Measurements from ENCODE around the gene BORCS5. TPM values are rescaled to one million over a fixed set of nuclear protein-coding genes. Genes with fewer than 3 reads are reported as not detected.

The BORCS5 gene
- total and polyA plus RNA-seq, 2 experiments from 2014 or later: 11.3 to 12.6 TPM

DNA sequence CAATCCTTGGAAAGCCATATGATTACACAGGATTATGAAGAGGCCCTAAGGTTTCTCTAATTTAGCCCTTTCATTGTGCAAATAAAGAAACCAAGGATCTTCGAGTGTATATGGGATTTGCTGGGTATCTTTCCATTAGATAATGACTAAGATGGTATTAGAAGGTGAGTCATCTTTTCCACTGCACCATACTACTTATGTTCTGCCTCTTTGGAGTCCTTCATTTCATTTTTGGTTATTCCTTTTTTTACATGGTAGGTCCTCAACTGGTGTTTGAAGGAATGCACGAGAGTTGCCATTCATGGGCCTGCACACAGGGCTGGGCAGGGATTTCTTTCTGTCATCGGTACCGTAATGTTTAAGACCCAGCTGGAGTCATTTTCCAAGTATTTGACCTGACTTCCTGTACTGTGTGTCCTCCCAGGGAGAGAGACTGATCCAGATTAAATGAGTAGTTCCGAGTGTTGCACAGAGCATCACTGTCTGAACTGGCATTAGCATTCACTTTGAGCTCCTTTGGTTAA lies 85.7 kb downstream of the BORCS5 start:
- DNase-seq (ENCODE audit: low spot score) (no peak), ATAC-seq (no peak)
- Histone ChIP-seq H3K9me2 (ENCODE audit: insufficient read depth) (no peaks in the 10 kb centered on the region), H3K4me3 (no peak overlapping the region), H3K4me2 (no peak overlapping the region), H4K20me1 (replicated peaks; ENCODE audit: insufficient read depth) (no peaks in the 10 kb centered on the region; the same call in 1 of the 2 replicates), H3K36me3 (ENCODE audit: insufficient read depth) (no peaks in the 10 kb centered on the region), H3F3A (replicated peaks; ENCODE audit: low read depth) (no peaks in the 10 kb centered on the region), H3K27ac (ENCODE audit: low read depth) (no peak overlapping the region), H3K4me1 (ENCODE audit: insufficient read depth) (peaks cover 10% of the 10 kb centered on the region), H2AFZ (no peak overlapping the region), H3K27me3 (ENCODE audit: insufficient read depth) (no peaks in the 10 kb centered on the region), H3K79me2 (replicated peaks; ENCODE audit: insufficient read depth) (no peaks in the 10 kb centered on the region)
- H3K36me3 Mint-ChIP-seq (ENCODE audit: low read depth): no peaks in the 10 kb centered on the region
- H3K9me3 Mint-ChIP-seq: no peaks in the 10 kb centered on the region
- TF ChIP-seq, protein P1, sequence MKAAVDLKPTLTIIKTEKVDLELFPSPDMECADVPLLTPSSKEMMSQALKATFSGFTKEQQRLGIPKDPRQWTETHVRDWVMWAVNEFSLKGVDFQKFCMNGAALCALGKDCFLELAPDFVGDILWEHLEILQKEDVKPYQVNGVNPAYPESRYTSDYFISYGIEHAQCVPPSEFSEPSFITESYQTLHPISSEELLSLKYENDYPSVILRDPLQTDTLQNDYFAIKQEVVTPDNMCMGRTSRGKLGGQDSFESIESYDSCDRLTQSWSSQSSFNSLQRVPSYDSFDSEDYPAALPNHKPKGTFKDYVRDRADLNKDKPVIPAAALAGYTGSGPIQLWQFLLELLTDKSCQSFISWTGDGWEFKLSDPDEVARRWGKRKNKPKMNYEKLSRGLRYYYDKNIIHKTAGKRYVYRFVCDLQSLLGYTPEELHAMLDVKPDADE (IDR thresholded peaks at IDR 0.05): no peak
- TF ChIP-seq EZH2phosphoT487 (IDR thresholded peaks at IDR 0.05; ENCODE audit: unreplicated experiment): no peak
- TF ChIP-seq, protein P2, sequence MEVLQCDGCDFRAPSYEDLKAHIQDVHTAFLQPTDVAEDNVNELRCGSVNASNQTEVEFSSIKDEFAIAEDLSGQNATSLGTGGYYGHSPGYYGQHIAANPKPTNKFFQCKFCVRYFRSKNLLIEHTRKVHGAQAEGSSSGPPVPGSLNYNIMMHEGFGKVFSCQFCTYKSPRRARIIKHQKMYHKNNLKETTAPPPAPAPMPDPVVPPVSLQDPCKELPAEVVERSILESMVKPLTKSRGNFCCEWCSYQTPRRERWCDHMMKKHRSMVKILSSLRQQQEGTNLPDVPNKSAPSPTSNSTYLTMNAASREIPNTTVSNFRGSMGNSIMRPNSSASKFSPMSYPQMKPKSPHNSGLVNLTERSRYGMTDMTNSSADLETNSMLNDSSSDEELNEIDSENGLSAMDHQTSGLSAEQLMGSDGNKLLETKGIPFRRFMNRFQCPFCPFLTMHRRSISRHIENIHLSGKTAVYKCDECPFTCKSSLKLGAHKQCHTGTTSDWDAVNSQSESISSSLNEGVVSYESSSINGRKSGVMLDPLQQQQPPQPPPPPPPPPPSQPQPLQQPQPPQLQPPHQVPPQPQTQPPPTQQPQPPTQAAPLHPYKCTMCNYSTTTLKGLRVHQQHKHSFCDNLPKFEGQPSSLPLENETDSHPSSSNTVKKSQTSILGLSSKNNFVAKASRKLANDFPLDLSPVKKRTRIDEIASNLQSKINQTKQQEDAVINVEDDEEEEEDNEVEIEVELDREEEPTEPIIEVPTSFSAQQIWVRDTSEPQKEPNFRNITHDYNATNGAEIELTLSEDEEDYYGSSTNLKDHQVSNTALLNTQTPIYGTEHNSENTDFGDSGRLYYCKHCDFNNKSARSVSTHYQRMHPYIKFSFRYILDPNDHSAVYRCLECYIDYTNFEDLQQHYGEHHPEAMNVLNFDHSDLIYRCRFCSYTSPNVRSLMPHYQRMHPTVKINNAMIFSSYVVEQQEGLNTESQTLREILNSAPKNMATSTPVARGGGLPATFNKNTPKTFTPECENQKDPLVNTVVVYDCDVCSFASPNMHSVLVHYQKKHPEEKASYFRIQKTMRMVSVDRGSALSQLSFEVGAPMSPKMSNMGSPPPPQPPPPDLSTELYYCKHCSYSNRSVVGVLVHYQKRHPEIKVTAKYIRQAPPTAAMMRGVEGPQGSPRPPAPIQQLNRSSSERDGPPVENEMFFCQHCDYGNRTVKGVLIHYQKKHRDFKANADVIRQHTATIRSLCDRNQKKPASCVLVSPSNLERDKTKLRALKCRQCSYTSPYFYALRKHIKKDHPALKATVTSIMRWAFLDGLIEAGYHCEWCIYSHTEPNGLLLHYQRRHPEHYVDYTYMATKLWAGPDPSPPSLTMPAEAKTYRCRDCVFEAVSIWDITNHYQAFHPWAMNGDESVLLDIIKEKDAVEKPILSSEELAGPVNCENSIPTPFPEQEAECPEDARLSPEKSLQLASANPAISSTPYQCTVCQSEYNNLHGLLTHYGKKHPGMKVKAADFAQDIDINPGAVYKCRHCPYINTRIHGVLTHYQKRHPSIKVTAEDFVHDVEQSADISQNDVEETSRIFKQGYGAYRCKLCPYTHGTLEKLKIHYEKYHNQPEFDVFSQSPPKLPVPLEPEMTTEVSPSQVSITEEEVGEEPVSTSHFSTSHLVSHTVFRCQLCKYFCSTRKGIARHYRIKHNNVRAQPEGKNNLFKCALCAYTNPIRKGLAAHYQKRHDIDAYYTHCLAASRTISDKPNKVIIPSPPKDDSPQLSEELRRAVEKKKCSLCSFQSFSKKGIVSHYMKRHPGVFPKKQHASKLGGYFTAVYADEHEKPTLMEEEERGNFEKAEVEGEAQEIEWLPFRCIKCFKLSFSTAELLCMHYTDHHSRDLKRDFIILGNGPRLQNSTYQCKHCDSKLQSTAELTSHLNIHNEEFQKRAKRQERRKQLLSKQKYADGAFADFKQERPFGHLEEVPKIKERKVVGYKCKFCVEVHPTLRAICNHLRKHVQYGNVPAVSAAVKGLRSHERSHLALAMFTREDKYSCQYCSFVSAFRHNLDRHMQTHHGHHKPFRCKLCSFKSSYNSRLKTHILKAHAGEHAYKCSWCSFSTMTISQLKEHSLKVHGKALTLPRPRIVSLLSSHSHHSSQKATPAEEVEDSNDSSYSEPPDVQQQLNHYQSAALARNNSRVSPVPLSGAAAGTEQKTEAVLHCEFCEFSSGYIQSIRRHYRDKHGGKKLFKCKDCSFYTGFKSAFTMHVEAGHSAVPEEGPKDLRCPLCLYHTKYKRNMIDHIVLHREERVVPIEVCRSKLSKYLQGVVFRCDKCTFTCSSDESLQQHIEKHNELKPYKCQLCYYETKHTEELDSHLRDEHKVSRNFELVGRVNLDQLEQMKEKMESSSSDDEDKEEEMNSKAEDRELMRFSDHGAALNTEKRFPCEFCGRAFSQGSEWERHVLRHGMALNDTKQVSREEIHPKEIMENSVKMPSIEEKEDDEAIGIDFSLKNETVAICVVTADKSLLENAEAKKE (CRISPR knock-in tag; IDR thresholded peaks at IDR 0.05): no peak
- no peak for TF ChIP-seq ZNF331 (CRISPR knock-in tag; IDR thresholded peaks at IDR 0.05; ENCODE audit: low read depth)
- no peak for TF ChIP-seq ZNF114 (CRISPR knock-in tag; IDR thresholded peaks at IDR 0.05)
- no peak for TF ChIP-seq POLR2AphosphoS5 (IDR thresholded peaks at IDR 0.05; ENCODE audit: low read depth)
- TF ChIP-seq JUNB (IDR thresholded peaks at IDR 0.05; ENCODE audit: unreplicated experiment): no peak
- TF ChIP-seq, protein P3, sequence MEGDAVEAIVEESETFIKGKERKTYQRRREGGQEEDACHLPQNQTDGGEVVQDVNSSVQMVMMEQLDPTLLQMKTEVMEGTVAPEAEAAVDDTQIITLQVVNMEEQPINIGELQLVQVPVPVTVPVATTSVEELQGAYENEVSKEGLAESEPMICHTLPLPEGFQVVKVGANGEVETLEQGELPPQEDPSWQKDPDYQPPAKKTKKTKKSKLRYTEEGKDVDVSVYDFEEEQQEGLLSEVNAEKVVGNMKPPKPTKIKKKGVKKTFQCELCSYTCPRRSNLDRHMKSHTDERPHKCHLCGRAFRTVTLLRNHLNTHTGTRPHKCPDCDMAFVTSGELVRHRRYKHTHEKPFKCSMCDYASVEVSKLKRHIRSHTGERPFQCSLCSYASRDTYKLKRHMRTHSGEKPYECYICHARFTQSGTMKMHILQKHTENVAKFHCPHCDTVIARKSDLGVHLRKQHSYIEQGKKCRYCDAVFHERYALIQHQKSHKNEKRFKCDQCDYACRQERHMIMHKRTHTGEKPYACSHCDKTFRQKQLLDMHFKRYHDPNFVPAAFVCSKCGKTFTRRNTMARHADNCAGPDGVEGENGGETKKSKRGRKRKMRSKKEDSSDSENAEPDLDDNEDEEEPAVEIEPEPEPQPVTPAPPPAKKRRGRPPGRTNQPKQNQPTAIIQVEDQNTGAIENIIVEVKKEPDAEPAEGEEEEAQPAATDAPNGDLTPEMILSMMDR (conservative IDR thresholded peaks at IDR 0.05; ENCODE audit: low read depth in 2 of 2): no peak
- TF ChIP-seq NANOG (IDR thresholded peaks at IDR 0.05; ENCODE audit: borderline replicate concordance): no peak
- TF ChIP-seq STAT1 (IDR thresholded peaks at IDR 0.05; ENCODE audit: unreplicated experiment): no peak
- TF ChIP-seq, protein P4, sequence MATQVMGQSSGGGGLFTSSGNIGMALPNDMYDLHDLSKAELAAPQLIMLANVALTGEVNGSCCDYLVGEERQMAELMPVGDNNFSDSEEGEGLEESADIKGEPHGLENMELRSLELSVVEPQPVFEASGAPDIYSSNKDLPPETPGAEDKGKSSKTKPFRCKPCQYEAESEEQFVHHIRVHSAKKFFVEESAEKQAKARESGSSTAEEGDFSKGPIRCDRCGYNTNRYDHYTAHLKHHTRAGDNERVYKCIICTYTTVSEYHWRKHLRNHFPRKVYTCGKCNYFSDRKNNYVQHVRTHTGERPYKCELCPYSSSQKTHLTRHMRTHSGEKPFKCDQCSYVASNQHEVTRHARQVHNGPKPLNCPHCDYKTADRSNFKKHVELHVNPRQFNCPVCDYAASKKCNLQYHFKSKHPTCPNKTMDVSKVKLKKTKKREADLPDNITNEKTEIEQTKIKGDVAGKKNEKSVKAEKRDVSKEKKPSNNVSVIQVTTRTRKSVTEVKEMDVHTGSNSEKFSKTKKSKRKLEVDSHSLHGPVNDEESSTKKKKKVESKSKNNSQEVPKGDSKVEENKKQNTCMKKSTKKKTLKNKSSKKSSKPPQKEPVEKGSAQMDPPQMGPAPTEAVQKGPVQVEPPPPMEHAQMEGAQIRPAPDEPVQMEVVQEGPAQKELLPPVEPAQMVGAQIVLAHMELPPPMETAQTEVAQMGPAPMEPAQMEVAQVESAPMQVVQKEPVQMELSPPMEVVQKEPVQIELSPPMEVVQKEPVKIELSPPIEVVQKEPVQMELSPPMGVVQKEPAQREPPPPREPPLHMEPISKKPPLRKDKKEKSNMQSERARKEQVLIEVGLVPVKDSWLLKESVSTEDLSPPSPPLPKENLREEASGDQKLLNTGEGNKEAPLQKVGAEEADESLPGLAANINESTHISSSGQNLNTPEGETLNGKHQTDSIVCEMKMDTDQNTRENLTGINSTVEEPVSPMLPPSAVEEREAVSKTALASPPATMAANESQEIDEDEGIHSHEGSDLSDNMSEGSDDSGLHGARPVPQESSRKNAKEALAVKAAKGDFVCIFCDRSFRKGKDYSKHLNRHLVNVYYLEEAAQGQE (IDR thresholded peaks at IDR 0.05; ENCODE audit: unreplicated experiment): no peak
- peaks cover 10% of the 10 kb centered on the region for H3K27me3 Mint-ChIP-seq (ENCODE audit: insufficient read depth, low read depth, poor library complexity)
- peaks cover 21% of the 10 kb centered on the region for H3K4me1 Mint-ChIP-seq
- no peak overlapping the region for H3K4me3 Mint-ChIP-seq
- H3K27ac Mint-ChIP-seq: no peak overlapping the region
